HG02970 (cell line): ENCODE results near the gene BSG.

Experiments
- ATAC-seq: cut with Tn5 transposase; IDR thresholded peaks from one replicate; pipeline ENCODE4 v1.9.1; 2021; ENCODE audit warnings: mild to moderate bottlenecking, moderate library complexity, moderate number of reproducible peaks; ENCODE audit not compliant: unreplicated experiment, low FRiP score

Gene BSG

DNA sequence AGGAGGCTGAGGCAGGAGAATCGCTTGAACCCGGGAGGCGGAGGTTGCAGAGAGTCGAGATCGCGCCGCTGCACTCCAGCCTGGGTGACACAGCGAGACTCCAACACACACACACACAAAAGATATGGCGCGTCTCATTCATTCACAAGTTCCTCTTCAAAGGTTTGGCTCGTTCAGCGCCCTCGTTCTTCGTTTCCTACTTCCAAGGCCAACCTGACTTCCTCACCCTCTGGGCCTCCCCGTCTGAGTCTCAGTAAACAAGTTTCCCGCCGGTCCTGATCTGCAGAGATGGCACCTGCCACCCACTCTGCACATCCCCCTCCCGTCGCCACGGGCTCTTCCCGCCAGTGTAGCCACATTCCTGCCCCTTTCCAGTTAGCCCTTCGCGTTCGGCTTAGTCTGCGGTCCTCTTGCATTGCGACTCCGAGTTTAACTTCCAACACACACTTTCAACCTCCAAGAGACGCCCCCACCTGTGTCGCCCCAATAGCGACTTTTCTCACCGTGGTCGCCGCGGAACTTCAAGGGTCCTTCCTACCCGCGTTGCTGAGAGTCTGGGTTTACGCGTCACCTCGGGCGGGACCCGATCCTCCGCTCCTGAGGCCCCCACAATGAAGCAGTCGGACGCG is 1.3 kb upstream of the BSG start:
- no peak for ATAC-seq

- no peak for ATAC-seq
These were observed 826 bp upstream of the BSG start for GRCh38 chr19:571566-571974.

DNA sequence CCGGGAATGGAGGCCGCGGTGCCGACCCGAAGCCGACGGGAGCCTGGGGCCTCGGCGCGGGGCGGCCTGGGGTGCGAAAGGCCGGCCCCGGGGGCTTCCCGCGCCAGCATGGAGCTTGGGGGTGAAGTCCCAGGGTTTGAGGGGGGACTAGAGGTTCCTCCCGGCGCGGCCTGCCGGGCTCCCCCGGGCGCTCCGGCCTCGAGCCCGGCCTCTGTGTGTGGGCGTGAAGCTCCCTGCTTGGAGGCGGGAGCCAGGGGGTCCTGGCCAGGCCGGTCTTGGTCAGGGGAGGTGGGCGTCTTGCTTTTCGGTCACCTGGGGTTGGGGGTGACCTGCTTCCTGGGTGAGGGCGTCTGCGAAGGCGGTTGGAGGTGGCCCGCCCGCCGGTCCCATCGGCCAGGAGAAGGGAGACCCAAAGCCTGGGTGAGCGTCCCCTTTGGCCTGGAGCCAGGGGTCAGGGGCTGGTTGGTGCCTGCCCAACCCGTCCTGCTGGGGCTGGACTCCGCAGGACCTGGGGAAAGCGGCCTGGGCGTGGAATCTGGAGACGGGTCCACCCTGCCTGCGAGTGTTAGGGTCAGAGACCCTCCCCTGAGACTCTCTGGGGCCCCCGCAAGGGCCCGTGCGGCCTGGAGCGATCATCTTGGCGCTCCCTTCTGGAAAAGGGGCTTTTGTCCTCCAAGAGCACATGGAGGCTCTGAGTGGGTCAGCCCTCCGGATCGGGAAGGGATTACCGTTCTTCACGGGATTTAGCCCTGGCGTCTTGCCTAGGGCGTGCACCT is 535 bp downstream of the BSG start:
- peak; percentile 8 for ATAC-seq

DNA sequence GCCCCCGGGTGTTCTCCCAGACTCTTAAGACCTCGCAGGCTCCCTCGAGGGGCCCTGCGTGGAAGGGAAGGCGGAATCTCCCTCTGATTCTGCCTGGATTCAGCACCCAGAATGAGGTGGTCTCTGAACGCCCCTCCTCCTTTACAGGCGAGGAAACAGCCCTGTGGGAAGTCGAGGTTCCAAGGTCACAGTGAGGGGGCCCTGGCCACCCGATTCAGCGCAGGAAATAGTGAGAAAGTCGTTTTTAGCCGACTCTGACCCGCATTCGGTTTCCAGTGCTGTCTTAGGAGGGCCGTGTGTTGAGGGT is 1.1 kb downstream of the BSG start:
- no peak for ATAC-seq

GRCh38 chr19:574658-575526 is 2.5 kb downstream of the BSG start:
- no peak for ATAC-seq

- no peak for ATAC-seq
These were observed 3.4 kb downstream of the BSG start for GRCh38 chr19:575527-576506.

DNA sequence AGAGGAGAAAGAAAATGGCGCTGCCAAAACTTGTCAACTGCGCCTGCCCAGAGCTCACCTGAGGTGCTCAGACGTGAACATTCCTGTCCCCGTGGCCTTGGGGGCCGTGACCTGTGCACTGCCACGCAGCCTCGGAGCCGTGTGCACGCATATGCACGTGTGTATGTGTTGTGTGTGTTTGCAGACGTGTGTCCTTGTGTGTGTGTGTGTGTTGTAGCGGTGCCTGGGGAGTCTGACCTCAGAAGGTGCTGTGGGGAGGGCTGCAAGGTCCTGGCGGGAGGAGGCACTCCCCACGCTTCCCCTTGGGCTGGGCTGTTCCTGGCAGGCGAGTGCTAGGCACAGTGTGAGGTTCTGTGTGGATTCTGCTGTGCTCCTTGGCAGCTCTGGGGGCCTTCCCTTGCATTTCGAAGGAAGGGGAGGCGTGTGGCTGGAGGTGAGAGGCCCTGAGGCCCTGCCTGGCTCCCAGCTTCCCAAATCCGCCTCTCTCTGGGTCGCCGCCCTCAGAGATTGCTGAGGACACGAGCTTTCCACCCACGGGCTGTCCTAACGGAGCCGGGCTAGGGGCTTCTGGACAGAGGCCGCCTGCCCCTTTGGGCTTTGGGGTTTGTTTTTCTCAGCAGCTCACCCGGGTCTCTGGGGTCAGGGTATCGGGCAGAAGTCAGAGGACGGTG is 4.5 kb downstream of the BSG start:
- no peak for ATAC-seq

DNA sequence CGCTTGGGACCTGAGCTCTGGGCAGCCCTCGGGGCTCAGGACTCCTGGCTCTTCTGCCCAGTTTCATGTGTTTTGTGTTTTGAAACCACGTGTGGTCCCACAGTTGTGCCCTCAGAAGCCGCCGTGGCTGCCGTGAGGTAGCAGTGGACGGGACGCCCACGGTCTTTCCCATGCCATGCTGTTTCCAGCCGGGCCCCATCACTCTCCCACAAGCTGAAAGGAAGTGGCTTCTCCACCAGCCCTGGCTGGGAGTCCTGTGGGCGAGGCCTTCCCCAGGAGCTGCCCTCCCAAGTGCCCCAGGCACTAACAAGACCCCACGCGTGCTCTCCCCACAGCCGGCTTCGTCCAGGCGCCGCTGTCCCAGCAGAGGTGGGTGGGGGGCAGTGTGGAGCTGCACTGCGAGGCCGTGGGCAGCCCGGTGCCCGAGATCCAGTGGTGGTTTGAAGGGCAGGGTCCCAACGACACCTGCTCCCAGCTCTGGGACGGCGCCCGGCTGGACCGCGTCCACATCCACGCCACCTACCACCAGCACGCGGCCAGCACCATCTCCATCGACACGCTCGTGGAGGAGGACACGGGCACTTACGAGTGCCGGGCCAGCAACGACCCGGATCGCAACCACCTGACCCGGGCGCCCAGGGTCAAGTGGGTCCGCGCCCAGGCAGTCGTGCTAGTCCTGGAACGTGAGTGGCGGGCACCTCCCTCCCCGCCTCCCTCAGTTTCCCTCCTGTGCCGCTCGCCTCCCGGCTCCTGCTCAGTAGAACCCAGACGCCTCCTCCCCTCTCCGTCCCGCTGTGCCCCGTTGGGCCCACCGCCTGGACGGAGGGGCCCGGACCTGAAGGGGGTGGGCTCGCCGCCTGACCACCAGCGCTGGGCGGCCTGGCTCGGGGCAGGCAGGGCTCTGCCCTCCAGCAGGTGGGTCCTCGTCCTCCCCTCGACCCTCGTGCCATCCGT is 5.3 kb downstream of the BSG start:
- no peak for ATAC-seq

DNA sequence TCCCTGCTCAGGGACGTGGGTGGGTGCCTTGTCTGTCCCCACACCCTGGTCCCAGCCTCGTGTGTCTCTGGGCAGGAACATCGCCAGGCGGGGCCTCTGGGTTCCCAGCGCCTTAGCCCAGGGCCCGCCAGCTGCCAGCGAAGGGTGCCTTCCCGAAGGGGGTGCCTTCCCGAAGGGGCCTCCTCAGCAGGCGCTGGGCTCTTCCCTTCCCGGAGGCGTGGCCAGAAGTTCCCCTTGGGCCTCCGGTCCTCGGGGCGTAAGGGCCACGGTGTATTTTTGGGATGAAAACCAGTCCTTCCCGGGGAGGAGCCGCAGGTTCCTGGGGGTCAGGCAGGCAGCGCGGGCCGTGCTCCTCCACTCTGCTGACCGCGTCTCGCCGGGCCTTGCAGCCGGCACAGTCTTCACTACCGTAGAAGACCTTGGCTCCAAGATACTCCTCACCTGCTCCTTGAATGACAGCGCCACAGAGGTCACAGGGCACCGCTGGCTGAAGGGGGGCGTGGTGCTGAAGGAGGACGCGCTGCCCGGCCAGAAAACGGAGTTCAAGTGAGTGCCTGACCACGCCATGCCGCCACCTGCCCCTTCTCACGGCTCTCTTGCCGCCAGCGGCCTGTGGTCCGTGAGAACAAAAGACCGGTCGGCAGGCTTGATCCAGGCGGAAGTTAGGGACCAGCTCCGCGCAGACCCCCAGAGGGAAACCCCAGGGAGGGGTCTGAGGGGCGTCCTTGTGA is 6.9 kb downstream of the BSG start:
- no peak for ATAC-seq

DNA sequence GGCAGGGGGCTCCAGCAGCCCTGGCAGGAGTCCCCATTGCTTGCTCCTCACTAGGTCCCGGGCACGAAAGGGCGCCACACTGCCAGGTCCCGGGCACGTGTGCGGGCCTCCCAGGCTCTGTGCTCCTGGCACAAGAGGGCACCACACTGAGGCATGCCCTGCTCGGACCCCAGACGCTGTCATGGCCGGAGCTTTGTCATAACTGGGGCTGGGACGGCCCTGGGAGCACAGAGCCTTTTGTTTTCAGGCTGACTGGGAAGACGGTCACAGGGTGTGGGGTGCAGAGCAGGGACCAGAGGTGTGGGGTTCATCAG is 7.4 kb downstream of the BSG start:
- ATAC-seq: no peak

DNA sequence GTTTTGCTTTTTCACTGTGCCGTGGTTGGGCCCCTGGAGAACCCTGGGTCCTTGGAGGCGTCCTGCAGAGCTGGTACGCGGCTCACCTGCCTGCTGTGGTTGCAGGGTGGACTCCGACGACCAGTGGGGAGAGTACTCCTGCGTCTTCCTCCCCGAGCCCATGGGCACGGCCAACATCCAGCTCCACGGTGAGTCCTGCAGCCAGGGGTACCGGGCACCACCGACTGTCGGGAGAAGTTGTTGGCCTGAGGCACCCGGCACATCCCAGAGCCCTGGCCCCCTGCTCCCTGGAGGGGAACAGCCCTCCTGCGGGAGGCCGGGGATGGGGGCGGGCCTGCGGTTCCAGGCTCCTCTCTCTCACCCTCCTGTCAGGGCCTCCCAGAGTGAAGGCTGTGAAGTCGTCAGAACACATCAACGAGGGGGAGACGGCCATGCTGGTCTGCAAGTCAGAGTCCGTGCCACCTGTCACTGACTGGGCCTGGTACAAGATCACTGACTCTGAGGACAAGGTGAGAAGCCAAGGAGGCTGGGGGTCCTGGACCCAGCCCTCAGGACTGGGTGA is 8.0 kb downstream of the BSG start:
- ATAC-seq: no peak

GRCh38 chr19:581399-582111 is 9.2 kb downstream of the BSG start:
- no peak for ATAC-seq

DNA sequence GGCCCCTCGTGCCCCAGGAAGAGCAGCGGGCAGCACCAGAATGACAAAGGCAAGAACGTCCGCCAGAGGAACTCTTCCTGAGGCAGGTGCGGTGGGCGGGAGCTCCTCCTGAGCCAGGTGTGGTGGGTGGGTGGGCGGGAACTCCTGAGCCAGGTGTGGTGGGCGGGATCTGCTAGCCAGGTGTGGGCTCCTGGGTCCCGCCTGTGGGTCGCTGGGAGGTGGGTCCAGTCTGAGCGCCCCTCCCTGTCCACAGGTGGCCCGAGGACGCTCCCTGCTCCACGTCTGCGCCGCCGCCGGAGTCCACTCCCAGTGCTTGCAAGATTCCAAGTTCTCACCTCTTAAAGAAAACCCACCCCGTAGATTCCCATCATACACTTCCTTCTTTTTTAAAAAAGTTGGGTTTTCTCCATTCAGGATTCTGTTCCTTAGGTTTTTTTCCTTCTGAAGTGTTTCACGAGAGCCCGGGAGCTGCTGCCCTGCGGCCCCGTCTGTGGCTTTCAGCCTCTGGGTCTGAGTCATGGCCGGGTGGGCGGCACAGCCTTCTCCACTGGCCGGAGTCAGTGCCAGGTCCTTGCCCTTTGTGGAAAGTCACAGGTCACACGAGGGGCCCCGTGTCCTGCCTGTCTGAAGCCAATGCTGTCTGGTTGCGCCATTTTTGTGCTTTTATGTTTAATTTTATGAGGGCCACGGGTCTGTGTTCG is 10.3 kb downstream of the BSG start:
- no peak for ATAC-seq

- no peak for ATAC-seq
These were observed 11.0 kb downstream of the BSG start for GRCh38 chr19:583198-583967.

DNA sequence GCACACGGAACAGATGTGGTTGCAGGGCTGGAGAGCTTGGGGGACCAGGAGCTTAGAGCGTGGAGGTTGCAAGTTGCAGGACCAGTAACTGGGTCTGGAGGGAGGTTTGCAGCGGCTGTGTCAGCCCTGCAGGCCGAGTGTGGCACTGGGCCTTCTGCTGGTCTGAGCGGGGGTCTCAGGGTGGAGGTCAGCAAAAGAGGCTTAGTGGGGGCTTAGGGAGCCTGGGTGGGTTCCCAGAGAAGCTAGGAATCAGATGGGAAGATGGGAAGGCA is 11.5 kb downstream of the BSG start:
- ATAC-seq: no peak
